OCI-LY1 (cell line): ENCODE results near the gene DCC.
"Not testable (repeated sequence)": the region's sequence is repeated elsewhere in the genome, so short reads cannot be mapped to it uniquely, and the experiment has no call there.

Experiments
- H2AFZ ChIP-seq: fragments of 200-600 bp; sonication (generic), shearing (Covaris generic); 2 replicates; pipeline ENCODE4 v1.6.0; 2014; ENCODE audit warnings: antibody characterized with exemption, mild to moderate bottlenecking, low read length
- H3F3A ChIP-seq: fragments of 200-600 bp; sonication (generic), shearing (Covaris generic); 2 replicates; pipeline ENCODE4 v1.6.0; 2014; ENCODE audit warnings: mild to moderate bottlenecking, antibody characterized with exemption, low read length, moderate library complexity; ENCODE audit not compliant: insufficient read depth
- H3K27ac ChIP-seq: fragments of 200-600 bp; sonication (generic); 2 replicates; pipeline ENCODE4 v1.5.1; 2014; ENCODE audit warnings: low read length, mixed run types, mild to moderate bottlenecking, low read depth; ENCODE audit not compliant: poor library complexity, severe bottlenecking
- H3K27me3 ChIP-seq: fragments of 200-600 bp; sonication (generic); 2 replicates; pipeline ENCODE4 v1.6.0; 2014; ENCODE audit warnings: antibody characterized with exemption, mild to moderate bottlenecking, low read length, moderate library complexity; ENCODE audit not compliant: insufficient read depth
- H3K36me3 ChIP-seq: fragments of 200-600 bp; sonication (generic); 2 replicates; pipeline ENCODE4 v1.6.1; 2014; ENCODE audit warnings: mild to moderate bottlenecking, antibody characterized with exemption, low read length, moderate library complexity, mixed read lengths; ENCODE audit not compliant: insufficient read depth
- H3K4me1 ChIP-seq: fragments of 200-600 bp; sonication (generic); 2 replicates; pipeline ENCODE4 v1.5.1; 2014; ENCODE audit warnings: mild to moderate bottlenecking, low read length, moderate library complexity; ENCODE audit not compliant: insufficient read depth, severe bottlenecking
- H3K4me2 ChIP-seq: fragments of 200-600 bp; sonication (generic), shearing (Covaris generic); 2 replicates; pipeline ENCODE4 v1.6.1; 2014; ENCODE audit warnings: low read length
- H3K4me3 ChIP-seq: fragments of 200-600 bp; sonication (generic); 2 replicates; pipeline ENCODE4 v1.5.1; 2014; ENCODE audit warnings: low read length, low read depth, mild to moderate bottlenecking, mixed read lengths; ENCODE audit not compliant: poor library complexity, severe bottlenecking
- H3K79me2 ChIP-seq: fragments of 200-600 bp; shearing (Covaris generic); 2 replicates; pipeline ENCODE4 v1.6.1; 2016; ENCODE audit warnings: mixed run types, low read length, mixed read lengths; ENCODE audit not compliant: insufficient read depth
- H3K9ac ChIP-seq: fragments of 200-600 bp; sonication (generic), shearing (Covaris generic); 2 replicates; pipeline ENCODE4 v1.6.1; 2014; ENCODE audit warnings: mild to moderate bottlenecking, low read length, mixed read lengths
- H3K9me2 ChIP-seq: fragments of 200-600 bp; sonication (generic), shearing (Covaris generic); 2 replicates; pipeline ENCODE4 v1.6.1; 2014; ENCODE audit warnings: low read depth, mild to moderate bottlenecking, low read length, mixed read lengths
- H3K9me3 ChIP-seq: fragments of 200-600 bp; shearing (Covaris generic); 2 replicates; pipeline ENCODE4 v1.6.1; 2014; ENCODE audit warnings: low read length, mixed read lengths
- H4K20me1 ChIP-seq: fragments of 200-600 bp; sonication (generic), shearing (Covaris generic); 2 replicates; pipeline ENCODE4 v1.6.0; 2016; ENCODE audit warnings: mild to moderate bottlenecking, low read length; ENCODE audit not compliant: insufficient read depth
- EZH2 ChIP-seq: fragments of 200-600 bp; sonication (generic), shearing (Covaris generic); IDR thresholded peaks from 2 replicates; pipeline ENCODE4 v1.8.0; 2017; ENCODE audit warnings: borderline replicate concordance, mixed run types, mild to moderate bottlenecking, antibody characterized with exemption, low read length, moderate library complexity, mixed read lengths
- TF ChIP-seq, protein P1 (sequence below): fragments of 200-600 bp; sonication (generic), shearing (Covaris generic); IDR thresholded peaks from 2 replicates; pipeline ENCODE4 v1.5.1; 2017; ENCODE audit warnings: mild to moderate bottlenecking, antibody characterized with exemption, low read length, moderate library complexity, mixed read lengths

The DCC gene

DNA sequence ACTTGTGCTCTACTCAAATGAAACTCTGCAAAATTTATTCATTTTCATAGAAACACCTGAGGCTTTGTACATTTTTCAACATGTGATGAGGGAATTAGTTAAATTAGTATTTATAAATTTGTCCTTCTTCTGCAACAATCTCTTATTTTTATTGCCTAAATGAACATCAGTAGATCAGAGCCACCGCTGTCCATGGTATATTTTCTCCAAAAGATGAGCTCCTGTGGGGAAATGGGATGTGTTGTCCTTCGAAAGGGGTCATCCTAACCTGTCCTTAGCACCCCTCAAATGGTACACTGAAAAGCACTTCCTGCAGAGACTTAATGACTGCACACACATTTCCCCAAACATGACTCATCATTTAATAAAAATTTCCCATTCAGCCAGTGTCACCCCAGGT is 1169.9 kb downstream of the DCC start:
- no peaks in the 10 kb centered on the region for H3K79me2 ChIP-seq
- no peaks in the 10 kb centered on the region for H4K20me1 ChIP-seq
- H3K27ac ChIP-seq, result no peak overlapping the region
- H3K9me3 ChIP-seq, result no peaks in the 10 kb centered on the region
- no peaks in the 10 kb centered on the region for H3K36me3 ChIP-seq
- H3K4me3 ChIP-seq, result no peak overlapping the region
- TF ChIP-seq EZH2, result no peak
- H3K4me1 ChIP-seq, result no peaks in the 10 kb centered on the region
- H3K9me2 ChIP-seq, result no peaks in the 10 kb centered on the region
- H3K27me3 ChIP-seq, result no peaks in the 10 kb centered on the region
- no peaks in the 10 kb centered on the region for H3F3A ChIP-seq
- no peak overlapping the region for H3K4me2 ChIP-seq
- no peak overlapping the region for H3K9ac ChIP-seq
- no peak overlapping the region for H2AFZ ChIP-seq

- not testable (repeated sequence) for H3K36me3 ChIP-seq, H4K20me1 ChIP-seq, H3K9ac ChIP-seq, H3K27ac ChIP-seq, H3K9me2 ChIP-seq, H3K27me3 ChIP-seq, H3F3A ChIP-seq, H3K4me1 ChIP-seq, H3K79me2 ChIP-seq, H3K4me2 ChIP-seq, H2AFZ ChIP-seq, H3K9me3 ChIP-seq, H3K4me3 ChIP-seq
Measured at GRCh38 chr18:53511725-53512124, 1171.7 kb downstream of the DCC start.

DNA sequence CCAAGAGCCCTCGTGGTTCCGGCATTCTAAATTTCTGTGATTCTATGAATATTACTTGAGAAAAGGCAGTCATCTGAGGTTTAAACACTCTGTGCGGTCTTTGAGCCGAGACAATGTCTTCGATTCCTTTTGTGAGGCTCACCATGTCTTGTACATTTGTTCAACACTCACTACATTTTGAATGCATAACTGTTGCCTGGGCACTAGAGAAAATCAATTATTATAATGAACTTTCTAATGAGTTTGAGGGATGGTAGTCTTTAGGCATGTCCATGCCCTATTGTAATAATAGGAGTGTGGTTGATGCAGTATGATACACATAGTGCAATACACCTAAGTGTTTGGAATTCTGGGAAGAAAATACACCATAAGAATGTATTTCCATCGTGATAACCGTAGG is 1181.1 kb downstream of the DCC start:
- no peaks in the 10 kb centered on the region for H4K20me1 ChIP-seq
- H3K79me2 ChIP-seq, result no peaks in the 10 kb centered on the region
- H3K4me1 ChIP-seq, result no peaks in the 10 kb centered on the region
- H3K9me2 ChIP-seq, result no peaks in the 10 kb centered on the region
- H3K9ac ChIP-seq, result no peak overlapping the region
- no peak overlapping the region for H2AFZ ChIP-seq
- no peaks in the 10 kb centered on the region for H3K9me3 ChIP-seq
- H3K27ac ChIP-seq, result no peak overlapping the region
- H3F3A ChIP-seq, result no peaks in the 10 kb centered on the region
- H3K36me3 ChIP-seq, result no peaks in the 10 kb centered on the region
- TF ChIP-seq EZH2, result no peak
- TF ChIP-seq, protein P1, sequence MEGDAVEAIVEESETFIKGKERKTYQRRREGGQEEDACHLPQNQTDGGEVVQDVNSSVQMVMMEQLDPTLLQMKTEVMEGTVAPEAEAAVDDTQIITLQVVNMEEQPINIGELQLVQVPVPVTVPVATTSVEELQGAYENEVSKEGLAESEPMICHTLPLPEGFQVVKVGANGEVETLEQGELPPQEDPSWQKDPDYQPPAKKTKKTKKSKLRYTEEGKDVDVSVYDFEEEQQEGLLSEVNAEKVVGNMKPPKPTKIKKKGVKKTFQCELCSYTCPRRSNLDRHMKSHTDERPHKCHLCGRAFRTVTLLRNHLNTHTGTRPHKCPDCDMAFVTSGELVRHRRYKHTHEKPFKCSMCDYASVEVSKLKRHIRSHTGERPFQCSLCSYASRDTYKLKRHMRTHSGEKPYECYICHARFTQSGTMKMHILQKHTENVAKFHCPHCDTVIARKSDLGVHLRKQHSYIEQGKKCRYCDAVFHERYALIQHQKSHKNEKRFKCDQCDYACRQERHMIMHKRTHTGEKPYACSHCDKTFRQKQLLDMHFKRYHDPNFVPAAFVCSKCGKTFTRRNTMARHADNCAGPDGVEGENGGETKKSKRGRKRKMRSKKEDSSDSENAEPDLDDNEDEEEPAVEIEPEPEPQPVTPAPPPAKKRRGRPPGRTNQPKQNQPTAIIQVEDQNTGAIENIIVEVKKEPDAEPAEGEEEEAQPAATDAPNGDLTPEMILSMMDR, result no peak
- no peak overlapping the region for H3K4me3 ChIP-seq
- H3K4me2 ChIP-seq, result no peak overlapping the region
- H3K27me3 ChIP-seq, result no peaks in the 10 kb centered on the region

GRCh38 chr18:53526101-53526870 is 1186.3 kb downstream of the DCC start:
- Histone ChIP-seq H3K9ac (no peak overlapping the region), H3K36me3 (no peaks in the 10 kb centered on the region), H3K9me3 (no peaks in the 10 kb centered on the region), H3K27ac (no peak overlapping the region), H3K4me1 (no peaks in the 10 kb centered on the region), H3K4me3 (no peak overlapping the region), H4K20me1 (no peaks in the 10 kb centered on the region), H2AFZ (no peak overlapping the region), H3F3A (no peaks in the 10 kb centered on the region), H3K4me2 (no peak overlapping the region), H3K79me2 (no peaks in the 10 kb centered on the region), H3K27me3 (no peaks in the 10 kb centered on the region), H3K9me2 (no peaks in the 10 kb centered on the region)
- TF ChIP-seq EZH2, result no peak
- TF ChIP-seq, protein P1, result no peak
